PC-3 (cell line): ENCODE results near the gene FGFRL1. TPM values are rescaled to one million over a fixed set of nuclear protein-coding genes. Genes with fewer than 3 reads are reported as not detected.

ENCODE experiments used
- total RNA-seq: library from RNA; depleted of rRNA; stranded (reverse); fragments of >200 nt; gene quantifications from 2 replicates; pipeline ENCODE4 v1.2.3, GENCODE V29; 2014; rRNA removed

Gene FGFRL1
- total RNA-seq, 1 experiment from 2014 or later: 31.2 TPM

Other genes starting within 250 kb of the FGFRL1 start
- gene CPLX1, start 185.5 kb upstream of the FGFRL1 start, total RNA-seq: 0.87 and 2.6 TPM in 2 replicates
- gene GAK, start 79.3 kb upstream of the FGFRL1 start, total RNA-seq: 117 and 175 TPM in 2 replicates
- 18.5 and 25.1 TPM in 2 replicates for gene TMEM175, start 79.2 kb upstream of the FGFRL1 start, total RNA-seq
- 14.2 and 23.5 TPM in 2 replicates for gene DGKQ, start 38.1 kb upstream of the FGFRL1 start, total RNA-seq
- gene IDUA, start 24.6 kb upstream of the FGFRL1 start, total RNA-seq: 10.1 and 10.3 TPM in 2 replicates
- 0.52 TPM in 1 of 2 replicates, not detected in the other for gene SLC26A1, start 18.2 kb upstream of the FGFRL1 start, total RNA-seq
- gene RNF212, start 101.9 kb downstream of the FGFRL1 start, total RNA-seq: not detected in 2 replicates
- 0.80 and 1.0 TPM in 2 replicates for gene SPON2, start 161.0 kb downstream of the FGFRL1 start, total RNA-seq
- 223 and 266 TPM in 2 replicates for gene CTBP1, start 237.5 kb downstream of the FGFRL1 start, total RNA-seq